ENCODE results near the gene SERPINA1.

- TF ChIP-seq, protein P1, sequence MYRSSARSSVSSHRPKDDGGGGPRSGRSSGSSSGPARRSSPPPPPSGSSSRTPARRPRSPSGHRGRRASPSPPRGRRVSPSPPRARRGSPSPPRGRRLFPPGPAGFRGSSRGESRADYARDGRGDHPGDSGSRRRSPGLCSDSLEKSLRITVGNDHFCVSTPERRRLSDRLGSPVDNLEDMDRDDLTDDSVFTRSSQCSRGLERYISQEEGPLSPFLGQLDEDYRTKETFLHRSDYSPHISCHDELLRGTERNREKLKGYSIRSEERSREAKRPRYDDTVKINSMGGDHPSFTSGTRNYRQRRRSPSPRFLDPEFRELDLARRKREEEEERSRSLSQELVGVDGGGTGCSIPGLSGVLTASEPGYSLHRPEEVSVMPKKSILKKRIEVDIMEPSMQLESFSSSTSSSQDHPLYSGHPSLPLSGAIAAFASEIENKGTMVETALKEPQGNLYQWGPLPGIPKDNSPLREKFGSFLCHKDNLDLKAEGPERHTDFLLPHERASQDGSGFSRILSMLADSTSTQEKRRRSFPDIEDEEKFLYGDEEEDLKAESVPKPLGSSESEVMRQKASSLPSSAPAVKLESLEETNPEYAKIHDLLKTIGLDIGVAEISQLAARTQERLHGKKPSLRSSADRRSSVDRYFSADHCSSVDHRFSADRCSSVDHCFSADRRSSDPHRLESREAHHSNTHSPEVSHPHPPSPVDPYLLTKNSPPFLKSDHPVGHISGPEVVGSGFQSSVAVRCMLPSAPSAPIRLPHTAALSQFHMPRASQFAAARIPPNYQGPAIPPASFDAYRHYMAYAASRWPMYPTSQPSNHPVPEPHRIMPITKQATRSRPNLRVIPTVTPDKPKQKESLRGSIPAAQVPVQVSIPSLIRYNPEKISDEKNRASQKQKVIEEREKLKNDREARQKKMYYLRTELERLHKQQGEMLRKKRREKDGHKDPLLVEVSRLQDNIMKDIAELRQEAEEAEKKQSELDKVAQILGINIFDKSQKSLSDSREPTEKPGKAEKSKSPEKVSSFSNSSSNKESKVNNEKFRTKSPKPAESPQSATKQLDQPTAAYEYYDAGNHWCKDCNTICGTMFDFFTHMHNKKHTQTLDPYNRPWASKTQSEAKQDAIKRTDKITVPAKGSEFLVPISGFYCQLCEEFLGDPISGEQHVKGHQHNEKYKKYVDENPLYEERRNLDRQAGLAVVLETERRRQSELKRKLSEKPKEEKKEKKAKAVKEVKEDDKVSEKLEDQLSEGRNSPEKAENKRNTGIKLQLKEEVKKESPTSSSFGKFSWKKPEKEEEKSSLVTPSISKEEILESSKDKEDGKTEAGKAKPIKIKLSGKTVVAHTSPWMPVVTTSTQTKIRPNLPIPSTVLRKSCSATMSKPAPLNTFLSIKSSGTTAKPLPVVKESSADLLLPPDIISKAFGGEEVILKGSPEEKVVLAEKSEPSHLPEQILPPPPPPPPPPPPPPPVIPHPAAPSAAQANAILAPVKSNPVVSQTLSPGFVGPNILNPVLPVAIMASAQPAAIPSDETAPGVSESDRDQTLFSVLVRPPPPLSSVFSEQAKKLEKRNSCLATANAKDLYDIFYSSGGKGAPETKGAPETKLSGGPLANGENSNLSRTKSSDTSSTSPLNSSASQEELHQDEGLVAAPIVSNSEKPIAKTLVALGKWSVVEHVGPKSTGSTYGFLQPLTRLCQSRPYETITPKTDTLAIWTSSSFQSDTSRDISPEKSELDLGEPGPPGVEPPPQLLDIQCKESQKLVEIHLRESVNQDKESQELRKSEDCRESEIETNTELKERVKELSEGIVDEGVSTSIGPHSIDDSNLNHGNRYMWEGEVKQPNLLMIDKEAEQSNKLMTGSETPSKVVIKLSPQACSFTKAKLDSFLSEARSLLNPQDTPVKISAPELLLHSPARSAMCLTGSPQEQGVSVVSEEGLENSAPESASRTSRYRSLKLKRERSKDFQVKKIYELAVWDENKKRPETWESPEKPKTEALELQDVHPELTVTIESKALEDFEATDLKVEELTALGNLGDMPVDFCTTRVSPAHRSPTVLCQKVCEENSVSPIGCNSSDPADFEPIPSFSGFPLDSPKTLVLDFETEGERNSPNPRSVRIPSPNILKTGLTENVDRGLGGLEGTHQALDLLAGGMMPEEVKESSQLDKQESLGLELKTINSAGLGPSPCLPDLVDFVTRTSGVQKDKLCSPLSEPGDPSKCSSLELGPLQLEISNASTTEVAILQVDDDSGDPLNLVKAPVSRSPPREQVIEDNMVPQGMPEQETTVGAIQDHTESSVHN (CRISPR knock-in tag; IDR thresholded peaks at IDR 0.05) = no peak
- TF ChIP-seq YY1 (IDR thresholded peaks at IDR 0.05; ENCODE audit: insufficient read depth, insufficient replicate concordance, low read depth, low read length) = no peak
Observed at GRCh38 chr14:94375552-94376107, 12.8 kb downstream of the SERPINA1 start.
